ENCODE results near the gene TRAF1. TPM values are rescaled to one million over a fixed set of nuclear protein-coding genes. Genes with fewer than 3 reads are reported as not detected.

Gene TRAF1
- total RNA-seq, 1 donor = 0.86 TPM

- H3K4me3 ChIP-seq (ENCODE audit: low read depth, low read length) = no peak overlapping the region
- TF ChIP-seq CTCF (IDR thresholded peaks at IDR 0.05; ENCODE audit: insufficient read depth, low read depth, low read length) = no peak
- DNase-seq (ENCODE audit: low read depth) = peak; percentile 97
Measured at GRCh38 chr9:120890320-120891244, 36.0 kb downstream of the TRAF1 start.

- H3K4me3 ChIP-seq (ENCODE audit: low read depth, low read length) = no peak overlapping the region
- DNase-seq (ENCODE audit: low read depth) = no peak
- TF ChIP-seq CTCF (IDR thresholded peaks at IDR 0.05; ENCODE audit: insufficient read depth, low read depth, low read length) = no peak
Measured at GRCh38 chr9:120889606-120890271, 36.9 kb downstream of the TRAF1 start.

- no peak overlapping the region for H3K4me3 ChIP-seq (ENCODE audit: low read depth, low read length)
- DNase-seq (ENCODE audit: low read depth) = no peak
Measured at GRCh38 chr9:120888626-120889025, 38.0 kb downstream of the TRAF1 start.

GRCh38 chr9:120886490-120886967 lies 40.1 kb downstream of the TRAF1 start:
- DNase-seq (ENCODE audit: low read depth) = peak; percentile 72

More at GRCh38 chr9:120888626-120889025, 38.0 kb downstream of the TRAF1 start:
- TF ChIP-seq CTCF (IDR thresholded peaks at IDR 0.05; ENCODE audit: insufficient read depth, low read depth, low read length) = no peak

GRCh38 chr9:120885958-120886357 lies 40.6 kb downstream of the TRAF1 start:
- no peak overlapping the region for H3K4me3 ChIP-seq (ENCODE audit: low read depth, low read length)
- DNase-seq (ENCODE audit: low read depth) = peak; percentile 86
- TF ChIP-seq CTCF (IDR thresholded peaks at IDR 0.05; ENCODE audit: insufficient read depth, low read depth, low read length) = no peak

More at GRCh38 chr9:120886490-120886967, 40.1 kb downstream of the TRAF1 start:
- H3K4me3 ChIP-seq (ENCODE audit: low read depth, low read length) = no peak overlapping the region
- TF ChIP-seq CTCF (IDR thresholded peaks at IDR 0.05; ENCODE audit: insufficient read depth, low read depth, low read length) = no peak

- no peak overlapping the region for H3K4me3 ChIP-seq (ENCODE audit: low read depth, low read length)
- DNase-seq (ENCODE audit: low read depth) = no peak
- TF ChIP-seq CTCF (IDR thresholded peaks at IDR 0.05; ENCODE audit: insufficient read depth, low read depth, low read length) = no peak
Measured at GRCh38 chr9:120885457-120885856, 41.1 kb downstream of the TRAF1 start.
